GM18909 (cell line): Measurements from ENCODE around the gene INAFM1.
"Not testable (repeated sequence)": the region's sequence is repeated elsewhere in the genome, so short reads cannot be mapped to it uniquely, and the experiment has no call there.

Experiments
- ATAC-seq: cut with Tn5 transposase; IDR thresholded peaks from one replicate; pipeline ENCODE4 v1.9.1; 2021; ENCODE audit warnings: mild to moderate bottlenecking; ENCODE audit not compliant: unreplicated experiment, poor library complexity

The INAFM1 gene

DNA sequence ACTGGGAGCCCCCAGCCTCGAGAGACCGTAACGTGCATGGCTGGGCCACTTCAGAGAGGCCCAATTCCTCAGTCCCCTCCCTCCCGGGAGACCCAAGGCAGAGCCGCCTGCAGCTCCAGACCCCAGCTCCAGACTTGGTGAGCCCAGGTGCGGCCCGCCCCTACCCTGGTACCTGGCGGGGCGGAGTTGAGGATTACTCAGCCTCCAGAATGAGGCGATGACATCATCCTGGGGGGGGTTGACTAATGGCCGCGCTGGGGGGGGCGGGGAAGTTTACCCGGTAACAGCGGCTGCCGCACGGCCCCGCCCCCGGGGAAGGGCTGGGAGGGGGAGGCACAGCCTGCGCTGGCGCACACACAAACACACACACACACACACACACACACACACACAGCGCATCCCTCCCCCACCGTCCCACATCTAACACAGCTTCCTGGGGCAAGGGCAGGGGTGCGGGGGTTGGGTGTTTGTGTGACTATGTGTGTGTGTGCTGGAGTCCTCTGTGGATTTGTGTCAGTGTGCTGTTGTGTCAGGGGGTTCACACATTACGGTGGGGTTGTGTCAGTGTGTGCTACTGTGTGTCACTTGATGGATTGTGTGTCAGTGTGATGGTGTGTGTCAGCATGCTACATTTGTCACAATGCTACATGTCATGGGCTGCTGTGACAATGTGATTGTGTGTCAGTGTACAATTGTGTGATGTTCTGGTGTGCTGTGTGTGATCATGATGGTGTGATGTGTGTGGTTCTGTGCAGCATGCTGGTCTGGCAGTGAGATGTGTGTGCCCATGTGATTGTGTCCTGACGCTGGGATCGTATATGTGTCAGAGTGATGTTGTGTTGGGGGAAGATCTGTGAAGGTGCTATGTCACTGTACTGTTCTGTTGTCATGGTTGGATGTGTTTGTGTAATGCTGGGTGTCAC is 33.4 kb upstream of the INAFM1 start:
- no peak for ATAC-seq

DNA sequence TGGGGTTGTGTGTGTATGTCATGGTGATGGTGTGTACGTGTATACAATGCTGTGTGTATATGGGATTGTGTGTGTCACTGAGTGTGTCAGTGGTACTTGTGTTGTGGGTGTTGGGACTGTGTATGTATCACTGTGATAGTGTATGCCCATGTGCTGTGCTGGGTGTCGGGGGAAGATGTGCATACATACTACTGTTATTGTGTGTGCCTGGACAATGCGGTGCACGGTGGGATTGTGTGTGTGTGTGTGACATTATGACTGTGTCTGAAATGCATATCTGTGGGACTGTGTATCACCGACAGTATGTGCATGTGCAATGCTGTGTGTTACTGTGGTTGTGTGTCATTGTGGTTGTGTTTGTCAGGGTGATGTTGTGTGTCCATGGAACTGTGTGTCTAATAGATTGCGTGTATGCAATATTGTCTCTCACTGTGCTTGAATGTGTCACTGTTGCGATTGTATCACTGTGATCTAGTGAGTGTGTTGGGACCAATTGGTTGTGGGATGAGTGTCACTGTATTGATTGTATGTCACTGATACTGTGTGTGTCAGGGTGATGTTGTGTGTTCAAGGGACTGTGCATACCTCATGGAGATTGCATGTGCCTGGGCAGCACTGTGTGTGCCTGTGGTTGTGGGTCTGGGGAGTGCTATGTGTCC is 32.6 kb upstream of the INAFM1 start:
- no peak for ATAC-seq

DNA sequence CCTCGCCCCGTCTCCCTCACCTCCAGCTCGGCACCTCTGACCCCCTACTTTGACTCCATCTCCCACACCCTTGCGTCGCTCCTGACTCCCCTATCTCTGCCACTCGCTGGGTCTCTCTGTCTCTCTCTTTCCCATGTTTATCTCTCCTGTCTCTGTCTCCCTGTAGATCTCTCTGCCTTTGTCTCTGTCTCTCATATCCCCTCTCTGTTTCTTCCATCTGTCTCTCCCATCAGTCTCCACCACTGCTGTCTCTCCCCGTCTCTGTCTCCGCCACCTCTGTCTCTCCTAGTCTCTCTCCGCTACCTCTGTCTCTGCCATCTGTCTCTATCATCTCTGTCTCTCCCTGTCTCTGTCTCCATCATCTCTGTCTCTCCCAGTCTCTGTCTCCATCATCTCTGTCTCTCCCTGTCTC is 31.3 kb upstream of the INAFM1 start:
- no peak for ATAC-seq

DNA sequence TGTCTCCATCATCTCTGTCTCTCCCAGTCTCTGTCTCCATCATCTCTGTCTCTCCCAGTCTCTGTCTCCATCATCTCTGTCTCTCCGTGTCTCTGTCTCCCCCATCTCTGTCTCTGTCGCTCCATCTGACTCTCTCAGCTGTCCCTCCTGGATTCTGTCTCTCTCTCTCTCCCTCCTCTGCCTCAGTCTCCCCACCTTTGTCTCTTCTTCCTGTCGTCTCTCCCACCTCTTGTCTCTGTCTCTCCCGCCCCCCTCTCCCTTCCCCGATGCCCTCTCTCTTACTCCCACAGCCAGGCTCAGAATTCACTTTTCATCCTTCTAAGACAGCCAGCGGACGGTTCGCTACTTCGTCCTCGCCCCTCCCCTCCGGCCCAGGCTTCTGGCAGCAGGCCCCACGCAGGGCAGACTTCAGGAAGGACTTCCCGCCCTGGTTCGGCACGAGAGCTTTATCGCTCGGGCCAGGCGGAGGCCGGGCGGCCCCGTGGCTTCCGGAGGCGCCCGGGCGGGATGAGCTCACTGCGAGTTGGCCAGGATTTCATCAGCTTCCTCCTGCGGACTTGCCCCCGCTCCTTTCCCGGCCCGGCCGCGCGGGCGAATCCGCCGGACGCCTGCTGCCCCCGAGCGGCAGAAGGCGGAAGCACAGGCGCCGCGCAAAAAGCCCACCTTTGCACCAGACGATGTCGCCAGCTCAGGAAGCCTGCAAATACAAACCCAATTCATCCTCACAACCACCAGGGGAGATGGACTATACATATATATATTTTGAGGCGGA is 30.7 kb upstream of the INAFM1 start:
- peak; percentile 67 for ATAC-seq

GRCh38 chr19:47247308-47247990 is 27.2 kb upstream of the INAFM1 start:
- ATAC-seq = no peak

- ATAC-seq = not testable (repeated sequence)
Measured at GRCh38 chr19:47253016-47253415, 21.7 kb upstream of the INAFM1 start.

- ATAC-seq = no peak
Measured at GRCh38 chr19:47253467-47253881, 21.2 kb upstream of the INAFM1 start.

GRCh38 chr19:47253970-47254369 is 20.7 kb upstream of the INAFM1 start:
- no peak for ATAC-seq

DNA sequence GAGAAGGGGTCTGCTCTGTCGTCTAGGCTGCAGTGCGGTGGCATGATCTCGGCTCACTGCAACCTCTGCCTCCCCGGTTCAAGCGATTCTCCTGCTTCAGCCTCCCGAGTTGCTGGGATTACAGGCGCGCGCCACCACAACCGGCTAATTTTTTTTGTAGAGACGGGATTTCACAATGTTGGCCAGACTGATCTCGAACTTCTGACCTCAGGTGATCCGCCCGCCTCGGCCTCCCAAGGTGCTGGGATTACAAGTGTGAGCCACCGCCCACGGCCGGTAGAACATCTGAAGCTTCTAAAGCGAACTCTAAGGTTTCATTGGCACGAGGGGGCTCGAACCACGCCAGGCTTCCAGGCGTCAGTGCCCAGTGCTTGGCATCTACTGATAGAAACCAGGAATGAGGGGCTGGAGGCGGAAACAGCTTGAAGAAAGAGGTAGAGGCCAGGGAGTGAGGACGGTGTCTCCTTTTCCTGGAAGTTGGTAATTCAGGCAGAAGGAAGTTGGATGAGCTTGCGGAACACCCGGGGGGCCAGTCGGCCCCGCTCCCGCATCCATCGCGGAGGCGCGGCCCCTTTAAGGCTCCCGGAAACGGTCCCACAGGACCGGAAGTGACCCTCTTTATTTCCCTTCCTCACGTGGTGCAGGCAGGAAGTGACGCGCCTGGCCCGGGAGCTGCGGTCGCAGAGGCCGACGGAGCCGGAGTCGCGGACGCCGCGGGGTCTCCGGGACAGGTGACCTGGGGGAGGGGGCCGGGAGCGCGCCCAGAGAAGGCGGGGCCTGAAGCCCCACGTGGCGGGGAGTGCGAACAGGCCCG is 18.6 kb upstream of the INAFM1 start, which contains the start of gene CCDC9:
Gene CCDC9 (plus strand): TSS at position 647 of the 814 bp plus-strand sequence. CDS start 1,876 bp downstream, outside the sequence.
- ATAC-seq = peak; percentile 54

GRCh38 chr19:47256693-47257410 is 17.8 kb upstream of the INAFM1 start:
- peak; percentile 78 for ATAC-seq

- peak; percentile 2 for ATAC-seq
Measured at GRCh38 chr19:47257411-47258169, 17.1 kb upstream of the INAFM1 start.

GRCh38 chr19:47258434-47258833 is 16.3 kb upstream of the INAFM1 start:
- ATAC-seq = no peak

- no peak for ATAC-seq
Measured at GRCh38 chr19:47258895-47259555, 15.7 kb upstream of the INAFM1 start.

DNA sequence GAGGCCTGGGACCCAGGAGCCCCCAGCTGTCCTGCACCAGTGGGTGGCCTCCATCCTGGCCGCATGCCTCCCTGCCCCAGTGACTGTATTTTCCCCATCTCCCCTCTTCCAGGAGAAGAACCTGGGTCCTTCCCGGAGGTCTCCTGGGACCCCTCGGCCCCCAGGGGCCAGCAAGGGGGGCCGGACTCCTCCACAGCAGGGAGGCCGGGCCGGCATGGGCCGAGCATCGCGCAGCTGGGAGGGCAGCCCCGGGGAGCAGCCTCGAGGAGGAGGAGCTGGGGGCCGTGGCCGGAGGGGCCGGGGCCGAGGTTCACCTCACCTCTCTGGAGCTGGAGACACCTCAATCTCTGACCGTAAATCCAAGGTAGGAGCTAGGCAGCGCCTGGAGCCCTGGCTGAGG is 14.2 kb upstream of the INAFM1 start:
- ATAC-seq = no peak

- not testable (repeated sequence) for ATAC-seq
Measured at GRCh38 chr19:47261946-47262793, 12.5 kb upstream of the INAFM1 start.

GRCh38 chr19:47264629-47265028 is 10.1 kb upstream of the INAFM1 start:
- no peak for ATAC-seq
